HL-60/S4 treated with phorbol 12-myristate 13-acetate at 8.2 ng/mL for 4 days and 3 days (cell line): Measurements from ENCODE around the gene CCND3.
"Not testable (repeated sequence)": the region's sequence is repeated elsewhere in the genome, so short reads cannot be mapped to it uniquely, and the experiment has no call there.

Experiments used
- in situ Hi-C: fragments of 300-500 bp; cut with MboI; formaldehyde crosslinking; loops from 2 replicates; pipeline ENCODE4 v1.15.0; 2022; ENCODE audit warnings: low sequenced_read_pairs

Gene CCND3

GRCh38 chr6:41954668-41955067, 13.1 kb upstream of the CCND3 start:
- in situ Hi-C loops = no loop called here

- in situ Hi-C loops = no loop called here
These were observed 6.1 kb upstream of the CCND3 start for GRCh38 chr6:41947581-41948220.

- in situ Hi-C loops = no loop called here
These were observed 1.8 kb upstream of the CCND3 start for GRCh38 chr6:41943456-41943855.

DNA sequence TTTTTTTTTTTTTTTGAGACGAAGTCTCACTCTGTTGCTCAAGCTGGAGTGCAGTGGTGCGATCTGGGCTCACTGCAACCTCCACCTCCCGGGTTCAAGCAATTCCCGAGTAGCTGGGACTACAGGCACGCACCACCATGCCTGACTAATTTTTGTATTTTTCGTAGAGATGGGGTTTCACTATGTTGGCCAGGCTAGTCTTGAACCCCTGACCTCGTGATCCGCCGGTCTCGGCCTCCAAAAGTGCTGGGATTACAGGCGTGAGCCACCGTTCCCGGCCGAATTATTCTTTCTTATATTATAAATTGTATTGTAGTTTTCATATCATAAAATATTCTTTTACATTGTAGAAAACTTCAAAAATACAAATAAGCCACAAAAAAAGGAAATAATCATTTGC, 1.3 kb upstream of the CCND3 start:
- in situ Hi-C loops = not testable (repeated sequence)

DNA sequence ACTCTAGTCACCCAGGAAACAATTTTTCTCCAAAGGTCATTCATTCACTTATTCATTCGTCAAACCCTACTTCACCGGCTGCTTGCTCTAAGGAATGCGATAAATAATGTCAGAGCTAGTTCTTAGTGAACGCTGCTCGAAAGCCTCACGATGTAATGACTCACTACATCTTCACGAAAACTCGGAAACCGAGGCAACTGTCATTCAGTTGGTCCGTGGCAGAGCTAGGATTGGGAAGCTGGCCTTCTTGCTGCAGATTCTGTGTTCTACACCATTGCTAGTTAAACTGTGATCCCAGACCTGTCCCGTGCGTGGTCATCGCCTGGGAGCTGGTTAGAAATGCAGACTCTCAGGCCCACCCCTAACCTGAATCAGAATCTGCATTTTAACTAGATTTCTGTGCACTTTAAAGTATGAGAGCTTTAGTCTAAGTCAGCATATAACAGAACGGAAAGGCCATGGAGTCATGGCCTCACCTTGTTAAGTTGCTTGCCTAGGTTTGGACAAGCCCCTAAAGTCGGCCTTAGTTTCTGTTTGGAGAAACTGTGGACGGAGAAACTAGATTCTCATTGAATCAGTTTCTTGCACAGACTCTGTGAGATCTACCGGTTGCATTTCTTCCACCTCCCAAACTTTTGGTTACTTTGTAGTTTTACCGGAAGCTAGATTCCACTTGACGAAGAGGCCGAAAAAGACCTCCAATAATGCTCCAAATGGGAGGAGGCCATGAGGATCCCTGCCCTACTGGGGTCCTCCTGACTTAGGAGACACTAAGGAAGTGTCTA, 651 bp upstream of the CCND3 start:
- in situ Hi-C loops = no loop called here

- in situ Hi-C loops = no loop called here
These were observed 789 bp downstream of the CCND3 start for GRCh38 chr6:41940759-41941279.

GRCh38 chr6:41939848-41940758, 1.5 kb downstream of the CCND3 start:
- in situ Hi-C loops = no loop called here

DNA sequence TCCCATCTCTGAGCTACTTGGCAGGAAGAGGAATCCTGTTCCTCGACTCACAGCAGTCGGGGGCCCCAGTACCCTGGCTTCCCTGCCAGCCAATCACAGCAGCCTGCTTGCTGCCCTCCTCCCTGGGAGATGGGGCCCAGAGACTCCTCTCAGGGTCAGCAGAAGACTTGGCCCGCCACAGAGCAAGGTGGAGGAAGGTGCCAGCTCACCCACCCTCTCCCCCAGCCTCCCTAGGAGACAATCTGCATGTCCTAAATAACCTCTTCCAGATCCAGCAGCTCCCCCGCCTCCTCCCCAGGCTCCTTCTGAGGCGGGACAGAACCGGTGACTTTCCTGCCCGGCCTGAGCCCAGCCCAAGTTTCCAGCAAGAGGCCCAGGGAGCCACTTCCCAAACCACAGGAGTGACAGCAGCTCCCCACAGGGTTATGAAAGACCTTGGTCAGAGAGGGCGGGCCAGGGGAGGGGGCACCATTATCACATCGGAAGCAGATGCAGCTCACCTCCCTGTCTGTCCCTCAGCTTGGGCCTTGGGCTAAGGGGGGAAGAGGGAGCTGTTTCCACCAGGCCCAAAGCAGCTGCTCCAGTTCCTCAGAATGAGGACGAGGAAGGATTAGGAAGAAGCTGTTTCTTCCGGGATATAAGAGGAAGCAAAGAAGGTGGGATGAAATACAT, 2.3 kb downstream of the CCND3 start:
- in situ Hi-C loops = no loop called here

- in situ Hi-C loops = no loop called here
These were observed 2.9 kb downstream of the CCND3 start for GRCh38 chr6:41938590-41939175.

GRCh38 chr6:41937861-41938574, 3.6 kb downstream of the CCND3 start:
- in situ Hi-C loops = no loop called here

DNA sequence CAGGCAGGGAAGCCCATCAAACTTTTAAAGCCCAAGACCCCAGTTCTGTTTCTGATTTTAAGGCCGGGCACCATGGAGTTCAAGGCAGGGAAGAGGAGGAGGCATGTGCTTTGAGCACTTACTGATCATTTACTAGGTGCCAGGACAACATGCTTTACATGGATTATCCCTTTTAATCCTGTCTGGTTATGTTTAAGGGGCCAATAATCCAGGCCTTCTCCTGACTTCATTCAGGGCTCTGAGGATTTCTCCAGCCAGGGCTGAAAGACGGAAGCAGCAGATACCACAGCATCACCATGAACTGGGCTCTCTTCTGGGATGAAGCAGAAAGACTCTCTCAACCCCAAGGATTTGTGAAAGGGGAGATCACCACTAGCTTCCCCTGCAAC, 4.1 kb downstream of the CCND3 start:
- in situ Hi-C loops = no loop called here

- in situ Hi-C loops = no loop called here
These were observed 5.4 kb downstream of the CCND3 start for GRCh38 chr6:41936073-41936837.

- in situ Hi-C loops = no loop called here
These were observed 5.9 kb downstream of the CCND3 start for GRCh38 chr6:41935685-41936072.

DNA sequence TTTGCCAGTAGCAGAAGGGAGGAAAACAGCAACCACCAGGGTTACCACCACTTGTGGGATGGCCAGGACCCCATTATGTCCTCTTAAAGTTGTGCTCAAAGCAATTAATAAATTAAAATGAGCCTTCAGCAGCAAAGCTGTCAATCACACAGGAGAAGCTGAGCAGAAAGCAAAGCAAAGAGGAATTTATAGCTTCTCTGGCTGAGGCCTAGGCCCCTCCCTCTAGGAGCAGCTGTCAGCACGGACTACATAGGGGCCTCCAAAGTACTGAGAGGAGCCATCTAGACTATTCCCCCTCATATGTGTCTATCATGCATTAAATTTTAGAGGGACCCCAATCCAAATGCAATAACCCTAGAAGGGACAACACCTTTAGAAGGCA, 6.4 kb downstream of the CCND3 start:
- in situ Hi-C loops = no loop called here

- in situ Hi-C loops = no loop called here
These were observed 7.1 kb downstream of the CCND3 start for GRCh38 chr6:41934278-41935192.

- in situ Hi-C loops = no loop called here
These were observed 9.2 kb downstream of the CCND3 start for GRCh38 chr6:41932378-41932777.

GRCh38 chr6:41931792-41932191, 9.8 kb downstream of the CCND3 start:
- in situ Hi-C loops = no loop called here

- in situ Hi-C loops = no loop called here
These were observed 11.7 kb downstream of the CCND3 start for GRCh38 chr6:41929924-41930323.
